Activated T-helper 1 cell treated with anti-CD3 and anti-CD28 coated beads, Interleukin-2, amount 50 U/mL, for 16 hours (primary cell): ENCODE data around the gene EMX1.
A peak's percentile ranks its signal among the peaks of the same experiment; 100 is the strongest.

Experiments used
- DNase-seq, 2 donors: peaks; one replicate each; pipeline ENCODE4 v3.0.0-alpha.2; 2020; ENCODE audit warnings: low read depth in 1 of 2, low spot score in 1 of 2

Gene EMX1

GRCh38 chr2:72917138-72917876, at the start of gene EMX1:
Gene EMX1 (plus strand): TSS chr2:72917519. CDS start chr2:72917853, 334 bp downstream.
- no peak for DNase-seq

GRCh38 chr2:72871060-72871459, 46.3 kb upstream of the EMX1 start:
- no peak for DNase-seq

GRCh38 chr2:72871880-72872279, 45.4 kb upstream of the EMX1 start:
- DNase-seq: no peak

- no peak for DNase-seq
Measured at GRCh38 chr2:72883356-72883962, 33.9 kb upstream of the EMX1 start.

GRCh38 chr2:72886505-72887031, 30.8 kb upstream of the EMX1 start:
- DNase-seq: no peak

- DNase-seq: peak in 1 of 2 donors; percentile 32
Measured at GRCh38 chr2:72887032-72887739, 30.1 kb upstream of the EMX1 start, which contains the start of gene SPR. Gene SPR (plus strand): TSS chr2:72887408. CDS start chr2:72887433, 25 bp downstream.

- DNase-seq: peak; percentile 20 to 31
Measured at GRCh38 chr2:72887740-72888437, 29.4 kb upstream of the EMX1 start.

- no peak for DNase-seq
Measured at GRCh38 chr2:72888438-72889202, 28.7 kb upstream of the EMX1 start.

- DNase-seq: no peak
Measured at GRCh38 chr2:72889991-72890390, 27.3 kb upstream of the EMX1 start.

GRCh38 chr2:72891091-72891818, 26.1 kb upstream of the EMX1 start:
- DNase-seq: no peak

- DNase-seq: peak in 1 of 2 donors; percentile 30
Measured at GRCh38 chr2:72892506-72893173, 24.7 kb upstream of the EMX1 start.

- no peak for DNase-seq
Measured at GRCh38 chr2:72893594-72894319, 23.6 kb upstream of the EMX1 start.

- DNase-seq: no peak
Measured at GRCh38 chr2:72894514-72894913, 22.8 kb upstream of the EMX1 start.

- no peak for DNase-seq
Measured at GRCh38 chr2:72895154-72895553, 22.2 kb upstream of the EMX1 start.

- no peak for DNase-seq
Measured at GRCh38 chr2:72895759-72896281, 21.5 kb upstream of the EMX1 start.

- no peak for DNase-seq
Measured at GRCh38 chr2:72896446-72896845, 20.9 kb upstream of the EMX1 start.

- DNase-seq: no peak
Measured at GRCh38 chr2:72897785-72898584, 19.3 kb upstream of the EMX1 start.

- DNase-seq: no peak
Measured at GRCh38 chr2:72898585-72898906, 18.8 kb upstream of the EMX1 start.
